ENCODE data around the gene SNRNP70.

SNRNP70 gene

GRCh38 chr19:49102303-49102702 is 17.1 kb downstream of the SNRNP70 start:
- no peak for DNase-seq

GRCh38 chr19:49103331-49104085 is 18.3 kb downstream of the SNRNP70 start:
- no peak for DNase-seq

- DNase-seq, result no peak
Observed at GRCh38 chr19:49104229-49104864, 19.1 kb downstream of the SNRNP70 start.

GRCh38 chr19:49106648-49107135 is 21.4 kb downstream of the SNRNP70 start:
- DNase-seq, result peak; percentile 11

GRCh38 chr19:49107625-49108459 is 22.6 kb downstream of the SNRNP70 start:
- DNase-seq, result no peak

GRCh38 chr19:49109051-49109450 is 23.8 kb downstream of the SNRNP70 start:
- DNase-seq, result no peak

GRCh38 chr19:49109569-49110233 is 24.4 kb downstream of the SNRNP70 start:
- DNase-seq, result no peak

GRCh38 chr19:49110567-49110966 is 25.3 kb downstream of the SNRNP70 start:
- no peak for DNase-seq

GRCh38 chr19:49111218-49111998 is 26.2 kb downstream of the SNRNP70 start:
- DNase-seq, result no peak

GRCh38 chr19:49113762-49114629 is 28.7 kb downstream of the SNRNP70 start, which contains the start of gene LIN7B:
Gene LIN7B (plus strand): TSS chr19:49114370. CDS start chr19:49114405, 35 bp downstream.
- peak; percentile 72 for DNase-seq

- DNase-seq, result no peak
Observed at GRCh38 chr19:49114630-49115363, 29.5 kb downstream of the SNRNP70 start.

GRCh38 chr19:49116544-49116943 is 31.3 kb downstream of the SNRNP70 start:
- peak; percentile 13 for DNase-seq

GRCh38 chr19:49117677-49118564 is 32.7 kb downstream of the SNRNP70 start:
- DNase-seq, result no peak

- peak; percentile 96 for DNase-seq
Observed at GRCh38 chr19:49118565-49119410, 33.5 kb downstream of the SNRNP70 start, which contains the start of gene C19orf73. Gene C19orf73 (minus strand): TSS chr19:49119143. CDS start chr19:49119022, 121 bp downstream.

- no peak for DNase-seq
Observed at GRCh38 chr19:49119411-49120324, 34.4 kb downstream of the SNRNP70 start, which contains the start of gene PPFIA3. Gene PPFIA3 (plus strand): TSS chr19:49119544. CDS start chr19:49127874, 8,330 bp downstream.

- no peak for DNase-seq
Observed at GRCh38 chr19:49120325-49120683, 35.1 kb downstream of the SNRNP70 start.

- no peak for DNase-seq
Observed at GRCh38 chr19:49120868-49121267, 35.6 kb downstream of the SNRNP70 start.

All from GDM1 (cell line).